Measurements from ENCODE around the gene ACSS1.

Gene ACSS1

DNA sequence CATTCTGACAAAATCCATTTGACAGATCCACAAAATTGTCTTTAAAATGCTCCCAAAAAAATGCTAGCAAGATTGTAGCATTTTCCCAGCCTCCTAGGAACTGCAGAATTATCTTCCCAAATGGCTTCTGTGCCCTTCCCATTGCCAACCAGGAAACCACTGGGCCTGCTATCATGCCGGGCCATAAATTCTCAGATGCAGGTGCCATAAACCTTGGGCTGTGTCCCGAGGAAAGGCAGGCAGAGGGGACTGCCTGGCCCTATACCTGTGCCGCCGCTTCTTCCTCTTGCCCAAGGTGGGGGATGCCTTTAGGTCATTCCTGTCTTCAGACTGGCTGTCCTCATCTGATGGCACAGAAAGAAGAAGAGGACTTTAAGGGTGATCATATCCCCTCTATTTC, 21.2 kb upstream of the ACSS1 start:
- no peak for DNase-seq

GRCh38 chr20:25078662-25079061, 20.7 kb upstream of the ACSS1 start:
- no peak for DNase-seq

- peak in 15 of 58 donors; percentile 17 to 54 (median 35) for DNase-seq
These were observed 19.8 kb upstream of the ACSS1 start for GRCh38 chr20:25077610-25078169.

GRCh38 chr20:25076731-25077609, 19.0 kb upstream of the ACSS1 start:
- DNase-seq, result peak in 2 of 58 donors; percentile 22 to 62

DNA sequence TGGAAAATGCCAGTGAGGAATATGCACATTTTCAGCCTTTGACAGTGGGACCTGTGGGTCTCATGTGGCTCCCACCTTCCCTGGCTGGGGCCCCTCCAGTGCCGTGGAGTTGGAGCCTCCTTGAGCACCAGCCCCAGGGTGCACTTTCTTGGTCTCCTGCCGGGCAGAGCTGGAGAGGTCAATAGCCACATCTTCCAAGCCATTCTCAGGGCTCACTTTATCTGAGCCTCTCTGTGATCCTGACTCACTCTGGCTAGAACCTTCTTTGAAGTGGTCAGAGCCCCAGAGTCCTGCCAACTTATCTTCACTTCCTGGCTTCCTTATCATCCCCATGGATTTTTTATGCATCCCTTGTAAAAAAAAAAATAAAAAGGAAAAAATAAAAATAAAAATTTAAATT, 18.3 kb upstream of the ACSS1 start:
- DNase-seq, result no peak

- no peak for DNase-seq
These were observed 15.6 kb upstream of the ACSS1 start for GRCh38 chr20:25073544-25073943.

DNA sequence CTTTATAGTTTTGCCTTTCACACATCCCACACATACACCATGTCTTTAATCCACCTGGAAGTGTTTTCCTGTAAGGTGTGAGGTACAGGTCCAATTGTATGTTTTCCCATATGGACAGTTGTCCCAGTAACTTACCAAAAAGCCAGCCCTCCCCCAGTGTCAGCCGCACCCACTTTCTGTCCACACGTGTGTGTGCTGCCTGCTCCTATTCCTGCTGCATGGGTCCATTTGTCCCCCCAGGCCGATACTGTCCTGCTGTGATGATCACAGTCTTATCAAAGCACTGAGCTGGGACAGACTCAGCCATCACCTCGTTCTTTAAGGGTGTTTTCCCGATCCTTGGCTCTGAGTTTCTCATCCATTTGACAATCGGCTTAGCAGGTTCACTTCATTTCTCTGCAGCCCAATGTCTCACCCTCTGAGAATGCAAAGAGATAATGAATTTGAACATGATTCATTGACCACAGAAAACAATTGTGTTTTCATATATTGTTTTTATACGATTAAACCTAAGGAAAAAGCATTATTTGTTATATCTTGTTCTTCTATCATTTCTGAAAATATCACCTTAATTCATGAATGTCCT, 14.4 kb upstream of the ACSS1 start:
- DNase-seq, result no peak

- no peak for DNase-seq
These were observed 13.8 kb upstream of the ACSS1 start for GRCh38 chr20:25071734-25072133.

- no peak for DNase-seq
These were observed 13.0 kb upstream of the ACSS1 start for GRCh38 chr20:25070821-25071473.

DNA sequence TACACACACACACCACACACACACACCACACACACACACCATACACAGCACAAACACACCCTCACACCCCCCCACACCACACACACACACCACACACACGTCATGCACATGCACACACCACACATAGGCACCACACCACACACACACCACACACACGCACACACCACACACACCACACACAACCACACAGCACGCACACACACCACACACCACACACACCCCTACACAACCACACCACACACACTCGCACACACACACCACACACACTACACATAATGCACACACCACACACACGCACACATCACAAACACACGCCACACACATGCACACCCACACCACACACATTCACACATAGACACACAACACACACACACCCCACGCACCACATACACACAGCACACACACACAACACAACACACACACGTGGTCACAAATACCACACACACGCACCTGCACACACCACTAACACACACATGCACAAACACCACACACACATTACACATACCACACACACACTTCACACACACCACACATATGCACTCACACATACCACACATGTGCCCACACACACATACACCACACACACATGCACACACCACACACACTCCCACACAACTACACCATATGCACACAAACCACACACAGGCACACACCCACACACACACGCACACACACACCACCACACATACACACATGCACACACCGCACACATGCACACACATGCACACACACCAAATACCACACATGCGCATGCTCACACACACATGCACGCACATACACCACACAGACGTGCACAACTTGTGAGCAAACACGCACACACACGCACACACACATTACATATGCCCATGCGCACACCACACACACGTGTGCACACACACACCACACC, 9.4 kb upstream of the ACSS1 start:
- DNase-seq, result no peak

- DNase-seq, result no peak
These were observed 8.4 kb upstream of the ACSS1 start for GRCh38 chr20:25066386-25066785.

- DNase-seq, result peak in 40 of 58 donors; percentile 24 to 76 (median 47)
These were observed 7.8 kb upstream of the ACSS1 start for GRCh38 chr20:25065625-25066338.

DNA sequence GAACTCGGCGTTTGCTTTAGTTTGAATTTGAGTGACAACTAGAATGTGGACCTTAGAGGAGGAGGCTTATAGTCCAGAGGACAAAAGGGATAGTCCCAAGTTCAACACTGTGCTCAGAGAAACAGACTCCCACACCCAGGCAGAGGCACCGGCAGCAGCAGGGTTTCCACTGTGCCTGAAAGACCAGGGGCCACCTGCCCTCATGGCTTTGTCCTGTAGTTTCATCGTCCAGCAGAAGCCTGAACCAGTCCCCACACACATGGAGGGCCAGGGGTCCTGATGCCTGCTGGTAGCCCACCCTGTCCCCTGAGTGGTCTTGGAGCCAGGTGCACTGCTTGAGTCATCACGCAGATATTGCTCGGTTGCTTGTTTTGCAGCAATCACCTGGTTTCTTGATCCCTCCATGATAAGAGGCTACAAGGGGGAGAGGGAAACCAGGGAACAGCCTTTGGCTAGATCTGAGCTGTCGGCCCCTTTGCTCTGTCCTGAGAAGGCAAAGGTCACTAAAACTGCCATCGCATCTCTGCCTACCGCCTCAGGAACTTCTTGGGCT, 7.2 kb upstream of the ACSS1 start:
- no peak for DNase-seq

DNA sequence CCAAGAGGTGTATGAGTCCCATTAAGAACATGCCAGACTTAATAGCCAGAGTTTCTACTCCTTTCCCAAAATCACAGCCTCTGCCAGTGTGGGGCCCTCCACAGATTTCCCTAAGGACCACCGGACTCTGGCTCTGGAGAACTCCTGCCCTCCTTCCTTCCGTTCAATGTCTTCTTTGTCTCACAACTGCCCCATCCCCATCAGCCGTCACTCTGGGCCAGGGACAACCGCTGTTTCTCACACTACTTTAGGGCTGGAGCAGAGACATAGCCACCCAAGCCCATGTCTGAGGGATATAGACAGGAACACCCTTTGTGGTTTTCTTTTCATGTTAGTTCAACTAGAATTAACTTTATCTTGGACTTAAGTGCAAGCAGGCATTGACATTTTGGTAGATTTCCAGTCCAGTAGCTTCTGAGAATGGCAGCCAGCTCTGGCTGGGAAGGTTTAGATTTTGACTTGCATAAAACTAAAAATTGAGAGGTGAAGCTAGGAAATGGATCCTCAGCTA, 6.7 kb upstream of the ACSS1 start:
- DNase-seq, result no peak

DNA sequence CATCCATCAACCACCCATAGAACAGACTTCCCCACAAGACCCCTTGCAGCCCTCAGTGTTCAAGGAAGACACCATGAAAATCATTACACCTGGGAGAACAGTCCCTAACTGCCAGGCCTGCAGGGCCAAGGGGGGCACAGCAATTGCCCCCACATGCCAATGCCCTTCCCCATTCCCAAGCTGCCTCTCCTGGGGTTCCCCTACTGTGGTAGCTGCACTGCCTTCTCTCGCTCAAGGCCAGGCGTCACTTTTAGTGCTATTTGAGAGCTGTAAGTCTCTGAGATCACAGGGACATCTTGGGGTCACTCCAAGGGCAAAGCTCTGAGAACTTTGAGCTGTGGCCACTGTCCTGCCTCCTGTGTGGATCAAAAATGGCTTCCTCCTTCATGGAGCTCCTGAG, 6.0 kb upstream of the ACSS1 start:
- DNase-seq, result no peak

DNA sequence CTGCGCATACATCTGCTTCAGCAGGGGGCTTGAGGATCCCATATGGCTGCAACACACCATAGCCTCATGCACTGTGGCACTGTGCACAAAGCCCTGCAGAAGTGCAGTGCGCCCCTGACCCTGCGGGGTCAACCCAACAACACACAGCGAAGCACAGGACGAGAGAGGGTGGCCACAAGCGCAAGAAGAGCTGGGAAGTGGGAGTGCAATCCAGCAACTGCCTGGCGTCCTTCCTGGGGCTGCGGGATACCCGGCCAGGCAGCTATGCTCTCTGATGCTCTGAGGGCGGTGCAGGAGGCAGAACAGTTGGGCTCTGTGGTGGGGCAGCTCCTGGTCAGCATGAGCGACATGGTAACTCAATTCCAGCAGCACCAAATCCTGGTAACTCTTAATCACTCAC, 5.6 kb upstream of the ACSS1 start:
- no peak for DNase-seq

DNA sequence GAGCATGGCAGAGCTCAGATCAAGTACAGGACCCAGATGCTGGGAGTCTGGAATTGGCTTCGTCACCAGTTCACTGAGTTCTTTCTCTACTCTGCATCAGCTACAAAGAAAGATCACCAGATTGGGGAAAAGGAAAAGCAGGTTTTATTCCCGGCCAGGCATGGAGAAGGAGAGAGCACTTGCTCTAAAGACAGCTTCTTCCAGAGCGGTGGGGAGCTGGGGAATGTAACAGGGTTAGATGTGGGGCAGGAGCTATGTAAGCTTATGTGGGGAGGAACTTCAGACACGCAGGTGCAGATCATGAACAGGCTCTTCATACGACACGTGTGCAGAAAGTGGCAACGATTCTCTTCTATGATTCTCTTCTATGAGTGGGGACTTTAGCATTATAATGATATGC, 4.9 kb upstream of the ACSS1 start:
- DNase-seq, result no peak

DNA sequence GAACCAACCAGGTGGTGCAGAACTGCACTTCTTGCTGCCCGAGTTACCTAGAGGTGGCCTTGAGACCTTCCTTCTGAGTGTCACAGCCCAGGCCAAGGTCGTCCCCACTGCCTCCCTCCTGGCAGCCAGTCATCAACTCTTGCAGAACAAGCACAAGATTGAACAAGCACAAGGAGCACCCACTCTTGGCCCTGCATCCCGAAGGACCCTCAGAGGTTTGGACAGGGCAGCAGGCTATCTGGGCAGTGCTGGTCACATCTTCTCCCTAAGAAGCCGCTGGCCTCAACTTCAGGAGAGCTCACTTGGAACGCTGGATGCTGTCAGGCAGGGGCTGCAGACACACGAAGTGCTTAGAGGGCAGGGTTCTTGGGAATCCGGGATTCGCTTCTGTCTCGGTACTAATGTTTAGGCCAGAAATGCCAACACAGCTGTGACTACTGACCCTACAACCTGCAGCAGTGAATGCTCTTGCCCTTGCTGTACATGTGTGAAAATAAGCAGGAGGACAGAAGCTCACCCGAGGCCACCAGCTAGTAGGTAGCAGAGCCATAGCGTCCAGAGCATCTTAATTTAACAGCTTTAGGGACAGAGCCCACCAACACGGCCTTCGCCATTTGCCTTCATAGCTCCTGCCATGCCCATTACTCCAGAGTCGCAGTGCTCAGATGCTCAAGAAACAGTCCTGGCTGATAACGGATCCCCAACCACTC, 4.0 kb upstream of the ACSS1 start:
- DNase-seq, result no peak
